LHCN-M2 (cell line): ENCODE results near the gene CARD11. TPM values are rescaled to one million over a fixed set of nuclear protein-coding genes. Genes with fewer than 3 reads are reported as not detected.
A peak's percentile ranks its signal among the peaks of the same experiment; 100 is the strongest.

Experiments
- DNase-seq: peaks from one replicate; pipeline ENCODE4 v3.0.0-alpha.2; 2012; ENCODE audit warnings: low read depth
- polyA plus RNA-seq: library from polyadenylated mRNA; unstranded; fragments of >200 nt; gene quantifications from one replicate; pipeline ENCODE4 v1.2.1, GENCODE V29; 2012; ENCODE audit warnings: missing spikeins
- total RNA-seq: library from RNA; depleted of rRNA; stranded (reverse); fragments of >200 nt; gene quantifications from 2 replicates; pipeline ENCODE4 v1.2.3, GENCODE V29; 2014; rRNA removed

CARD11 gene
- not detected in 2 replicates for total RNA-seq
- not detected for polyA plus RNA-seq

GRCh38 chr7:3043544-3044371, at the start of gene CARD11:
CARD11 (minus strand) TSS chr7:3043867; CDS start chr7:2958506, 85,361 bp downstream.
- no peak for DNase-seq

GRCh38 chr7:3092468-3092867, 48.8 kb upstream of the CARD11 start:
- peak; percentile 36 for DNase-seq

GRCh38 chr7:3091631-3092030, 48.0 kb upstream of the CARD11 start:
- no peak for DNase-seq

GRCh38 chr7:3089493-3089892, 45.8 kb upstream of the CARD11 start:
- no peak for DNase-seq

- no peak for DNase-seq
Measured at GRCh38 chr7:3087243-3087755, 43.6 kb upstream of the CARD11 start.

GRCh38 chr7:3083350-3083749, 39.7 kb upstream of the CARD11 start:
- DNase-seq = no peak

- no peak for DNase-seq
Measured at GRCh38 chr7:3082831-3083230, 39.2 kb upstream of the CARD11 start.

- DNase-seq = no peak
Measured at GRCh38 chr7:3082386-3082785, 38.7 kb upstream of the CARD11 start.

GRCh38 chr7:3080106-3080505, 36.4 kb upstream of the CARD11 start:
- DNase-seq = no peak

- no peak for DNase-seq
Measured at GRCh38 chr7:3078514-3078913, 34.8 kb upstream of the CARD11 start.

- no peak for DNase-seq
Measured at GRCh38 chr7:3076700-3077099, 33.0 kb upstream of the CARD11 start.

- DNase-seq = no peak
Measured at GRCh38 chr7:3076163-3076562, 32.5 kb upstream of the CARD11 start.

- no peak for DNase-seq
Measured at GRCh38 chr7:3075441-3075840, 31.8 kb upstream of the CARD11 start.

- DNase-seq = no peak
Measured at GRCh38 chr7:3074459-3074821, 30.8 kb upstream of the CARD11 start.

- no peak for DNase-seq
Measured at GRCh38 chr7:3073763-3074458, 30.2 kb upstream of the CARD11 start.

GRCh38 chr7:3070908-3071307, 27.2 kb upstream of the CARD11 start:
- no peak for DNase-seq

GRCh38 chr7:3069771-3070449, 26.2 kb upstream of the CARD11 start:
- DNase-seq = no peak

GRCh38 chr7:3068530-3068929, 24.9 kb upstream of the CARD11 start:
- DNase-seq = no peak

- DNase-seq = no peak
Measured at GRCh38 chr7:3067606-3068380, 24.1 kb upstream of the CARD11 start.

GRCh38 chr7:3067193-3067592, 23.5 kb upstream of the CARD11 start:
- DNase-seq = no peak

- DNase-seq = no peak
Measured at GRCh38 chr7:3066506-3066905, 22.8 kb upstream of the CARD11 start.
